Smooth muscle cell (in vitro differentiated cells): Measurements from ENCODE around the gene EVI5L. TPM values are rescaled to one million over a fixed set of nuclear protein-coding genes. Genes with fewer than 3 reads are reported as not detected.

ENCODE experiments used
- DNase-seq: peaks from one replicate; lab custom pipeline; 2025; ENCODE audit not compliant: unreplicated experiment; lab: John Stamatoyannopoulos, UW
- H2AFZ ChIP-seq: fragments of 200-600 bp; sonication (generic); 2 replicates; pipeline ENCODE4 v1.6.0; 2016; ENCODE audit warnings: antibody characterized with exemption, low read depth, mild to moderate bottlenecking
- H3F3A ChIP-seq: fragments of 200-600 bp; sonication (generic); 2 replicates; pipeline ENCODE4 v1.6.0; 2017; ENCODE audit warnings: antibody characterized with exemption, low read depth
- H3K27ac ChIP-seq: fragments of 200-600 bp; sonication (generic); 2 replicates; pipeline ENCODE4 v1.5.1; 2016; ENCODE audit warnings: low read depth, mild to moderate bottlenecking
- H3K27me3 ChIP-seq: fragments of 200-600 bp; sonication (generic); 2 replicates; pipeline ENCODE4 v1.6.1; 2016; ENCODE audit warnings: low read depth, mild to moderate bottlenecking
- H3K36me3 ChIP-seq: fragments of 200-600 bp; sonication (generic); 2 replicates; pipeline ENCODE4 v1.5.1; 2016; ENCODE audit warnings: low read depth
- H3K4me1 ChIP-seq: fragments of 200-600 bp; sonication (generic); 2 replicates; pipeline ENCODE4 v1.5.1; 2016; ENCODE audit warnings: low read depth
- H3K4me2 ChIP-seq: fragments of 200-600 bp; sonication (generic); 2 replicates; pipeline ENCODE4 v1.6.0; 2016; ENCODE audit warnings: mild to moderate bottlenecking
- H3K4me3 ChIP-seq: fragments of 200-600 bp; sonication (generic); 2 replicates; pipeline ENCODE4 v1.5.1; 2016; ENCODE audit warnings: mild to moderate bottlenecking
- H3K79me2 ChIP-seq: fragments of 200-600 bp; sonication (generic); 2 replicates; pipeline ENCODE4 v1.6.0; 2016; ENCODE audit warnings: low read depth, mild to moderate bottlenecking
- H3K9ac ChIP-seq: fragments of 200-600 bp; sonication (generic); 2 replicates; pipeline ENCODE4 v1.6.0; 2016; ENCODE audit warnings: low read depth
- H3K9me3 ChIP-seq: fragments of 200-600 bp; sonication (generic); replicated peaks from 2 replicates; pipeline ENCODE4 v1.5.1; 2016; ENCODE audit warnings: low read depth
- H4K20me1 ChIP-seq: fragments of 200-600 bp; sonication (generic); 2 replicates; pipeline ENCODE4 v1.6.0; 2016; ENCODE audit warnings: low read depth
- WGBS: methylation state at CpG from one replicate; pipeline ENCODE4 v1.1.7; 2016; ENCODE audit warnings: low lambda C conversion rate; 5-methylcytosine and 5-hydroxymethylcytosine counted together
- polyA plus RNA-seq: library from polyadenylated mRNA; unstranded; fragments of >200 nt; fragmentation: Nextera tagmentation; extraction: Ambion mirVana; gene quantifications from 2 replicates; pipeline ENCODE4 v1.2.1, GENCODE V29; 2016
- total RNA-seq: library from RNA; depleted of rRNA; stranded (reverse); fragments of >200 nt; gene quantifications from 2 replicates; pipeline ENCODE4 v1.2.3, GENCODE V29; 2014
- TF ChIP-seq, protein P1 (sequence below): fragments of 200-600 bp; sonication (generic); IDR thresholded peaks from 2 replicates; pipeline ENCODE4 v1.5.1; 2017; ENCODE audit warnings: borderline replicate concordance, mild to moderate bottlenecking, antibody characterized with exemption; ENCODE audit not compliant: insufficient read depth, poor library complexity, severe bottlenecking

The EVI5L gene
- total and polyA plus RNA-seq, 2 experiments from 2014 or later: 8.8 to 21.2 TPM

DNA sequence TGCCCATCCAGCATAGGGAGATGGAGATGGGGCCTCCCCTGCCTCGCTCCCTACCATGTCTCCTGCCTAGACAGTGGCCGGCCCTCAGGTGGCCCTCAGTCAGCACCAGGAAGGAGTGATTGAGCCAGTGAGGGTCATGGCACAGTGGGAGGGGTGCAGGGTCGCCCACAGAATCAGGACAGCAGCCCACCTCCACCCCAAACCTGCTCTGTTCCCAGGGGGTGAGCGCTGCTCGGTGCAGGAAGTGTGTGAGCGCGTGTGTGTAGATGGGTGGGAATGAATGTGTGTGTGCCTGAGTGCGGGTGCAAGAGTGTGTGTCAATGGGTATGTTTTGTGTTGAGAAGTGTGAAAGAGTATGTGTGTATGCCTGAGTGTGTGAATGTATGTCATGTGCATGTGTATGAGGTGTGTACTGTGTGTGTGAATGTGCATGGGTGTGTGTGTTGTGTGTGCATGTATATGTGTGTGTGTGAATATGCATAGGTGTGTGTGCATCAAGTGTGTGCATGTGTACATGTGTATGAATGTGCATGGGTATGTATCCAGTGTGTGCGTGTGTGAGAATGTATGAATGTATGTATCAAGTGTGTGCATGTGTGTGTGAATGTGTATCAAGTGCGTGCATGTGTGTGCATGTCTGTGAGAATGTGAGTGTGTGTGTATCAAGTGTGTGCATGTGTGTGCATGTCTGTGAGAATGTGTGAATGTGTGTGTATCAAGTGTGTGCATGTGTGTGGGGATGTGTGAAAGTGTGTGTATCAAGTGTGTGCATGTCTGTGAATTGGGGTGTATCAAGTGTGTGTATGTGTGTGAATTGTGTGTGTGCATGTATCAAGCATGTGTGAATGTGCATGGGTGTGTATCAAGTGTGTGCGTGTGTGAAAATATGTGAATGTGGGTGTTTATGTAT, 12.0 kb downstream of the EVI5L start:
- no peaks in the 10 kb centered on the region for H3K4me1 ChIP-seq
- peaks cover 43% of the 10 kb centered on the region for H4K20me1 ChIP-seq
- H3K9ac ChIP-seq: no peak overlapping the region
- H3K27me3 ChIP-seq: no peaks in the 10 kb centered on the region
- no peaks in the 10 kb centered on the region for H3F3A ChIP-seq
- WGBS: 89% methylated on average over 11 of the region's 11 CpGs
- H3K4me3 ChIP-seq: no peak overlapping the region
- H3K79me2 ChIP-seq: no peaks in the 10 kb centered on the region
- H3K36me3 ChIP-seq: no peaks in the 10 kb centered on the region
- no peak overlapping the region for H3K27ac ChIP-seq
- H2AFZ ChIP-seq: no peak overlapping the region
- H3K9me3 ChIP-seq: no peaks in the 10 kb centered on the region
- TF ChIP-seq, protein P1, sequence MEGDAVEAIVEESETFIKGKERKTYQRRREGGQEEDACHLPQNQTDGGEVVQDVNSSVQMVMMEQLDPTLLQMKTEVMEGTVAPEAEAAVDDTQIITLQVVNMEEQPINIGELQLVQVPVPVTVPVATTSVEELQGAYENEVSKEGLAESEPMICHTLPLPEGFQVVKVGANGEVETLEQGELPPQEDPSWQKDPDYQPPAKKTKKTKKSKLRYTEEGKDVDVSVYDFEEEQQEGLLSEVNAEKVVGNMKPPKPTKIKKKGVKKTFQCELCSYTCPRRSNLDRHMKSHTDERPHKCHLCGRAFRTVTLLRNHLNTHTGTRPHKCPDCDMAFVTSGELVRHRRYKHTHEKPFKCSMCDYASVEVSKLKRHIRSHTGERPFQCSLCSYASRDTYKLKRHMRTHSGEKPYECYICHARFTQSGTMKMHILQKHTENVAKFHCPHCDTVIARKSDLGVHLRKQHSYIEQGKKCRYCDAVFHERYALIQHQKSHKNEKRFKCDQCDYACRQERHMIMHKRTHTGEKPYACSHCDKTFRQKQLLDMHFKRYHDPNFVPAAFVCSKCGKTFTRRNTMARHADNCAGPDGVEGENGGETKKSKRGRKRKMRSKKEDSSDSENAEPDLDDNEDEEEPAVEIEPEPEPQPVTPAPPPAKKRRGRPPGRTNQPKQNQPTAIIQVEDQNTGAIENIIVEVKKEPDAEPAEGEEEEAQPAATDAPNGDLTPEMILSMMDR: no peak
- no peak for DNase-seq
- no peak overlapping the region for H3K4me2 ChIP-seq

DNA sequence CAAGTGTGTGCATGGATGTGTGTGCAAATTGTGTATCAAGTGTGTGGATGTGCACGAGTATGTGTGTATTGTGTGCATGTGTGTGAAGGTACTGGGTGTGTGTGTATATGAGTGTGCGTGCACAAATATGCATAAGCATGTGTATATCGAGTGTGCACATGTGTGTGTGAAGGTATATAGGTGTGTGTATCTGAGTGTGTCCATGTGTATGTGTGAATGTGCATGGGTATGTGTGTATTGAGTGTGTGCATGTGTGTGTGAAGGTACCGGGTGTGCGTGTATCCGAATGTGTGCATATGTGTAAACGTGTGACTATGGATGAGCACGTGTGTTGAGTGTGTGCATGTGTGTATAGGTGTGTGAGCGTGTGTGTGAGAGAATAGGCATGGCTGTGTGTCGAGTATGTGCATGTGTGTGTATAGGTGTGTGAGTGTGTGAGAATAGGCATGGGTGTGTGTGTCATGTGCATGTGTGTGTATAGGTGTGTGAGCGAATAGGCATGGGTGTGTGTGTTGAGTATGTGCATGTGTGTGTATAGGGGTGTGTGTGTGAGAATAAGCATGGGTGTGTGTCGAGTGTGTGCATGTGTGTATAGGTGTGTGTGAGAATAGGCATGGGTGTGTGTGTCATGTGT, 12.8 kb downstream of the EVI5L start:
- no peak overlapping the region for H3K4me2 ChIP-seq
- H3K4me3 ChIP-seq: no peak overlapping the region
- no peaks in the 10 kb centered on the region for H3K79me2 ChIP-seq
- H3K36me3 ChIP-seq: no peaks in the 10 kb centered on the region
- no peaks in the 10 kb centered on the region for H3K9me3 ChIP-seq
- H2AFZ ChIP-seq: no peak overlapping the region
- H4K20me1 ChIP-seq: peaks cover 43% of the 10 kb centered on the region
- TF ChIP-seq, protein P1: no peak
- no peaks in the 10 kb centered on the region for H3F3A ChIP-seq
- WGBS: 98% methylated on average over 12 of the region's 12 CpGs
- H3K27me3 ChIP-seq: no peaks in the 10 kb centered on the region
- no peak overlapping the region for H3K9ac ChIP-seq
- no peak overlapping the region for H3K27ac ChIP-seq
- no peaks in the 10 kb centered on the region for H3K4me1 ChIP-seq
- no peak for DNase-seq

DNA sequence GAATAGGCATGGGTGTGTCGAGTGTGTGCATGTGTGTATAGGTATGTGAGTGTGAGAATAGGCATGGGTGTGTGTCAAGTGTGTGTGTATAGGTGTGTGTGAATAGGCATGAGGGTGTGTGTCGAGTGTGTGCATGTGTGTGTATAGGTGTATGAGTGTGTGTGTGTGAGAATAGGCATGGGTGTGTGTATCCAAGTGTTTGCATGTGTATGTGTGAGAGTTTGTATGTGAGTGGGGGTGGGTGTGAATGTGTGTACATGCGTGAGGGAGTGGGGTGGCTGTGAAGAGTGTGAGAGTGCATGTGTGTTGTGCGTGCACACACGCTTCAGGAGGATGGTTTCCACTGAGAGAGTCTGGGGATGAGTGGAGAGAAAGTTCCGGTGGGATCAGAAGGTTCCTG, 13.5 kb downstream of the EVI5L start:
- Histone ChIP-seq H3K27me3 (no peaks in the 10 kb centered on the region), H2AFZ (no peak overlapping the region), H3K9me3 (no peaks in the 10 kb centered on the region), H3K4me1 (no peaks in the 10 kb centered on the region), H3K9ac (no peak overlapping the region), H3K4me3 (no peak overlapping the region), H3K79me2 (no peaks in the 10 kb centered on the region), H3K36me3 (no peaks in the 10 kb centered on the region), H4K20me1 (peaks cover 38% of the 10 kb centered on the region), H3K4me2 (no peak overlapping the region), H3K27ac (no peak overlapping the region), H3F3A (no peaks in the 10 kb centered on the region)
- TF ChIP-seq, protein P1: no peak
- WGBS: 100% methylated on average over 6 of the region's 6 CpGs
- no peak for DNase-seq
